ENCODE data around the gene KCTD2. TPM values are rescaled to one million over a fixed set of nuclear protein-coding genes. Genes with fewer than 3 reads are reported as not detected.

KCTD2 gene
- total and polyA plus RNA-seq, 9 of the 15 experiments (the other 6 are each of a cell fraction or from before 2014, with no cell fraction given) = 1.7 to 32.9 (median 15.8) TPM

- TF ChIP-seq CAMTA2 (CRISPR knock-in tag; conservative IDR thresholded peaks at IDR 0.05) (no peak), CXXC5 (CRISPR knock-in tag; IDR thresholded peaks at IDR 0.05) (peak; percentile 79), ERF (CRISPR knock-in tag; IDR thresholded peaks at IDR 0.05) (no peak), MCM2 (IDR thresholded peaks at IDR 0.05; ENCODE audit: low read depth) (no peak), ZBTB8A (IDR thresholded peaks at IDR 0.05; ENCODE audit: partially characterized antibody) (no peak), PHF21A (IDR thresholded peaks at IDR 0.05; ENCODE audit: borderline replicate concordance, low read depth) (0 out of 2 replicates have a peak, but pooled peaks have one; percentile 46), PHF8 (IDR thresholded peaks at IDR 0.05; ENCODE audit: borderline replicate concordance, low read length) (peak; percentile 97), PRMT5 (CRISPR knock-in tag; IDR thresholded peaks at IDR 0.05) (no peak), ESRRB (CRISPR knock-in tag; IDR thresholded peaks at IDR 0.05; ENCODE audit: borderline replicate concordance) (no peak), GATAD2B (IDR thresholded peaks at IDR 0.05; ENCODE audit: borderline replicate concordance) (peak; percentile 71), ZNF444 (CRISPR knock-in tag; IDR thresholded peaks at IDR 0.05) (no peak), GABPB2 (CRISPR knock-in tag; conservative IDR thresholded peaks at IDR 0.05) (peak; percentile 33; the same call in 1 of the 2 replicates), MTF1 (CRISPR knock-in tag; IDR thresholded peaks at IDR 0.05; ENCODE audit: borderline replicate concordance) (no peak), ZFX (CRISPR knock-in tag; IDR thresholded peaks at IDR 0.05) (peak; percentile 94), ZNF134 (CRISPR knock-in tag; conservative IDR thresholded peaks at IDR 0.05) (peak; percentile 28; the same call in 1 of the 2 replicates), NCOA2 (IDR thresholded peaks at IDR 0.05; ENCODE audit: partially characterized antibody in 2 of 2) (no peak), KLF16 (IDR thresholded peaks at IDR 0.05) (no peak), WHSC1 (IDR thresholded peaks at IDR 0.05; ENCODE audit: low read length) (no peak), POLR3G (IDR thresholded peaks at IDR 0.05; ENCODE audit: extremely low read depth, insufficient read length, insufficient replicate concordance) (no peak), MCM3 (IDR thresholded peaks at IDR 0.05) (no peak), SMARCB1 (IDR thresholded peaks at IDR 0.05; ENCODE audit: insufficient read length, low read depth) (no peak), RBM17 (IDR thresholded peaks at IDR 0.05; ENCODE audit: borderline replicate concordance, low read depth, low read length) (no peak), ZNF174 (CRISPR knock-in tag; IDR thresholded peaks at IDR 0.05) (no peak), ETV5 (CRISPR knock-in tag; IDR thresholded peaks at IDR 0.05; ENCODE audit: low read depth) (peak; percentile 86)
- TF ChIP-seq, protein P1, sequence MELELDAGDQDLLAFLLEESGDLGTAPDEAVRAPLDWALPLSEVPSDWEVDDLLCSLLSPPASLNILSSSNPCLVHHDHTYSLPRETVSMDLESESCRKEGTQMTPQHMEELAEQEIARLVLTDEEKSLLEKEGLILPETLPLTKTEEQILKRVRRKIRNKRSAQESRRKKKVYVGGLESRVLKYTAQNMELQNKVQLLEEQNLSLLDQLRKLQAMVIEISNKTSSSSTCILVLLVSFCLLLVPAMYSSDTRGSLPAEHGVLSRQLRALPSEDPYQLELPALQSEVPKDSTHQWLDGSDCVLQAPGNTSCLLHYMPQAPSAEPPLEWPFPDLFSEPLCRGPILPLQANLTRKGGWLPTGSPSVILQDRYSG (tag; conservative IDR thresholded peaks at IDR 0.05; ENCODE audit: low read depth) = 0 out of 2 replicates have a peak, but pooled peaks have one; percentile 28
- TF ChIP-seq, protein P2, sequence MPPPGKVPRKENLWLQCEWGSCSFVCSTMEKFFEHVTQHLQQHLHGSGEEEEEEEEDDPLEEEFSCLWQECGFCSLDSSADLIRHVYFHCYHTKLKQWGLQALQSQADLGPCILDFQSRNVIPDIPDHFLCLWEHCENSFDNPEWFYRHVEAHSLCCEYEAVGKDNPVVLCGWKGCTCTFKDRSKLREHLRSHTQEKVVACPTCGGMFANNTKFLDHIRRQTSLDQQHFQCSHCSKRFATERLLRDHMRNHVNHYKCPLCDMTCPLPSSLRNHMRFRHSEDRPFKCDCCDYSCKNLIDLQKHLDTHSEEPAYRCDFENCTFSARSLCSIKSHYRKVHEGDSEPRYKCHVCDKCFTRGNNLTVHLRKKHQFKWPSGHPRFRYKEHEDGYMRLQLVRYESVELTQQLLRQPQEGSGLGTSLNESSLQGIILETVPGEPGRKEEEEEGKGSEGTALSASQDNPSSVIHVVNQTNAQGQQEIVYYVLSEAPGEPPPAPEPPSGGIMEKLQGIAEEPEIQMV (tag; conservative IDR thresholded peaks at IDR 0.05; ENCODE audit: low read depth) = no peak; the same call in 1 of the 2 replicates
- TF ChIP-seq, protein P3, sequence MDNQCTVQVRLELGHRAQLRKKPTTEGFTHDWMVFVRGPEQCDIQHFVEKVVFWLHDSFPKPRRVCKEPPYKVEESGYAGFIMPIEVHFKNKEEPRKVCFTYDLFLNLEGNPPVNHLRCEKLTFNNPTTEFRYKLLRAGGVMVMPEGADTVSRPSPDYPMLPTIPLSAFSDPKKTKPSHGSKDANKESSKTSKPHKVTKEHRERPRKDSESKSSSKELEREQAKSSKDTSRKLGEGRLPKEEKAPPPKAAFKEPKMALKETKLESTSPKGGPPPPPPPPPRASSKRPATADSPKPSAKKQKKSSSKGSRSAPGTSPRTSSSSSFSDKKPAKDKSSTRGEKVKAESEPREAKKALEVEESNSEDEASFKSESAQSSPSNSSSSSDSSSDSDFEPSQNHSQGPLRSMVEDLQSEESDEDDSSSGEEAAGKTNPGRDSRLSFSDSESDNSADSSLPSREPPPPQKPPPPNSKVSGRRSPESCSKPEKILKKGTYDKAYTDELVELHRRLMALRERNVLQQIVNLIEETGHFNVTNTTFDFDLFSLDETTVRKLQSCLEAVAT (IDR thresholded peaks at IDR 0.05) = no peak; a peak in 1 of 4 replicates
Measured at GRCh38 chr17:75012346-75013091, 34.5 kb upstream of the KCTD2 start, which contains the start of gene MRPL58 (continued).
